ENCODE results near the gene TNFRSF6B.

DNA sequence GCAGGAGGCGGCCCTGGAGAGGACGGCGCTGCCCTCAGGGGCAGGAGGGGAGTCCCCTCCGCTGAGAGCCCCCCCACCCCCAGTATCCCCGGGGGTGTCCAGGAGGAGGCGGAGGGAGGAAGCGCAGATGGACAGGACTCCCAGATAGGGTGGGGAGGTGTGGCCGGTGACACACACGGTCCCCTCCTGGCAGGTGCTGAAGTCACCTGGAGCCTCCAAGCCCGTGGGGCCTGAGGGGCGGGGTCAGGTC is 44.6 kb upstream of the TNFRSF6B start:
- TF ChIP-seq, protein P1, sequence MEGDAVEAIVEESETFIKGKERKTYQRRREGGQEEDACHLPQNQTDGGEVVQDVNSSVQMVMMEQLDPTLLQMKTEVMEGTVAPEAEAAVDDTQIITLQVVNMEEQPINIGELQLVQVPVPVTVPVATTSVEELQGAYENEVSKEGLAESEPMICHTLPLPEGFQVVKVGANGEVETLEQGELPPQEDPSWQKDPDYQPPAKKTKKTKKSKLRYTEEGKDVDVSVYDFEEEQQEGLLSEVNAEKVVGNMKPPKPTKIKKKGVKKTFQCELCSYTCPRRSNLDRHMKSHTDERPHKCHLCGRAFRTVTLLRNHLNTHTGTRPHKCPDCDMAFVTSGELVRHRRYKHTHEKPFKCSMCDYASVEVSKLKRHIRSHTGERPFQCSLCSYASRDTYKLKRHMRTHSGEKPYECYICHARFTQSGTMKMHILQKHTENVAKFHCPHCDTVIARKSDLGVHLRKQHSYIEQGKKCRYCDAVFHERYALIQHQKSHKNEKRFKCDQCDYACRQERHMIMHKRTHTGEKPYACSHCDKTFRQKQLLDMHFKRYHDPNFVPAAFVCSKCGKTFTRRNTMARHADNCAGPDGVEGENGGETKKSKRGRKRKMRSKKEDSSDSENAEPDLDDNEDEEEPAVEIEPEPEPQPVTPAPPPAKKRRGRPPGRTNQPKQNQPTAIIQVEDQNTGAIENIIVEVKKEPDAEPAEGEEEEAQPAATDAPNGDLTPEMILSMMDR (IDR thresholded peaks at IDR 0.05) = no peak
- no peak for TF ChIP-seq ZFX (IDR thresholded peaks at IDR 0.05; ENCODE audit: borderline replicate concordance)

All from 22Rv1 (cell line).